Small intestine (tissue), 7 donors: Measurements from ENCODE around the gene MAPK14. TPM values are rescaled to one million over a fixed set of nuclear protein-coding genes. Genes with fewer than 3 reads are reported as not detected.

Experiments
- DNase-seq, 2 donors: peaks; one replicate each; pipeline versions ENCODE4 v3.0.0 to v3.0.0-alpha.2; 2013
- FAIRE-seq: peaks from 2 replicates; lab custom pipeline; 2012; peaks lifted over from hg19 to GRCh38; lab: Jason Lieb, UNC
- H3K27ac ChIP-seq, 3 donors: one replicate each; pipeline ENCODE4 v1.5.1; 2013; ENCODE audit warnings: low read length in 2 of 3, mild to moderate bottlenecking in 2 of 3, control low read depth in 1 of 3, inconsistent platforms in 1 of 3, low read depth in 1 of 3, moderate library complexity in 1 of 3
- H3K27me3 ChIP-seq, 3 donors: one replicate each; pipeline ENCODE4 v1.6.1; 2013; ENCODE audit warnings: low read length in 3 of 3, inconsistent platforms in 1 of 3; ENCODE audit not compliant: control insufficient read depth in 3 of 3, insufficient read depth in 3 of 3
- H3K36me3 ChIP-seq, 3 donors: one replicate each; pipeline ENCODE4 v1.6.1; 2013; ENCODE audit warnings: low read length in 3 of 3, inconsistent platforms in 1 of 3, low read depth in 1 of 3, mild to moderate bottlenecking in 1 of 3, moderate library complexity in 1 of 3; ENCODE audit not compliant: control insufficient read depth in 3 of 3, insufficient read depth in 2 of 3
- H3K4me1 ChIP-seq, 3 donors: one replicate each; pipeline ENCODE4 v1.6.1; 2013; ENCODE audit warnings: low read length in 2 of 3, inconsistent platforms in 1 of 3, low read depth in 1 of 3, mild to moderate bottlenecking in 1 of 3, moderate library complexity in 1 of 3; ENCODE audit not compliant: control insufficient read depth in 3 of 3, insufficient read depth in 2 of 3
- H3K4me3 ChIP-seq, 3 donors: one replicate each; pipeline ENCODE4 v1.5.1; 2013; ENCODE audit warnings: low read length in 3 of 3, control low read depth in 1 of 3, inconsistent platforms in 1 of 3, low read depth in 1 of 3, mild to moderate bottlenecking in 1 of 3, moderate library complexity in 1 of 3
- H3K9me3 ChIP-seq, 2 donors: one replicate each; pipeline ENCODE4 v1.6.1; 2013; ENCODE audit warnings: low read depth in 1 of 2, low read length in 1 of 2; ENCODE audit not compliant: control insufficient read depth in 2 of 2, insufficient read depth in 1 of 2
- WGBS, 3 donors: extraction: QIAGEN DNeasy Blood & Tissue Kit; methylation state at CpG; one replicate each; pipeline ENCODE4 v1.1.7; 2013; 5-methylcytosine and 5-hydroxymethylcytosine counted together
- polyA plus RNA-seq, 4 donors: library from polyadenylated mRNA; stranded (reverse) in 3 of 4; unstranded in 1 of 4; fragments of 200-250 nt in 3 of 4; fragments of 120-200 nt in 1 of 4; gene quantifications; one replicate each; pipeline versions ENCODE4 v1.2.1 to v1.2.3, GENCODE V29; 2013
- donor health status: healthy with polysubstance abuse.
- donor health status: control.
- donor health status: control.
- donor health status: Bipolar disorder and iron deficiency.
- donor health status: healthy.

Gene MAPK14
- polyA plus RNA-seq, 4 donors: 22.4 to 72.3 (median 32.2) TPM

- peak overlapping the region in 1 of 3 donors; percentile 17 for H3K27ac ChIP-seq
- FAIRE-seq: no peak
- DNase-seq: peak; percentile 31 to 56
- no peaks in the 10 kb centered on the region for H3K9me3 ChIP-seq
- H3K4me3 ChIP-seq: no peak overlapping the region
- no peaks in the 10 kb centered on the region for H3K4me1 ChIP-seq
- 13 to 63% (median 52%) methylated on average over 4 of the region's 4 CpGs for WGBS, 3 donors
- no peaks in the 10 kb centered on the region for H3K27me3 ChIP-seq
- H3K36me3 ChIP-seq: no peaks in the 10 kb centered on the region
These were observed 11.9 kb upstream of the MAPK14 start for GRCh38 chr6:36015666-36016065.

- 70 to 95% (median 92%) methylated on average over 2 of the region's 2 CpGs for WGBS, 3 donors
- Histone ChIP-seq H3K4me3 (no peak overlapping the region), H3K9me3 (no peaks in the 10 kb centered on the region), H3K36me3 (no peaks in the 10 kb centered on the region), H3K27ac (no peak overlapping the region), H3K4me1 (no peaks in the 10 kb centered on the region), H3K27me3 (no peaks in the 10 kb centered on the region)
- no peak for DNase-seq
- FAIRE-seq: no peak
These were observed 9.3 kb upstream of the MAPK14 start for GRCh38 chr6:36018339-36018738.

GRCh38 chr6:36019167-36019566 is 8.4 kb upstream of the MAPK14 start:
- H3K36me3 ChIP-seq: no peaks in the 10 kb centered on the region
- WGBS, 3 donors: 87 to 96% (median 92%) methylated on average over 11 of the region's 11 CpGs
- no peak for DNase-seq
- no peaks in the 10 kb centered on the region for H3K9me3 ChIP-seq
- no peak overlapping the region for H3K4me3 ChIP-seq
- FAIRE-seq: no peak
- no peak overlapping the region for H3K27ac ChIP-seq
- H3K4me1 ChIP-seq: no peaks in the 10 kb centered on the region
- peaks cover 0 to 4% (median 0%) of the 10 kb centered on the region in 3 donors for H3K27me3 ChIP-seq

- no peaks in the 10 kb centered on the region for H3K4me1 ChIP-seq
- no peak for FAIRE-seq
- H3K9me3 ChIP-seq: no peaks in the 10 kb centered on the region
- H3K4me3 ChIP-seq: no peak overlapping the region
- 0 to 45% (median 35%) methylated on average over 1 of the region's 1 CpG for WGBS, 3 donors
- no peak overlapping the region for H3K27ac ChIP-seq
- peaks cover 0 to 13% (median 0%) of the 10 kb centered on the region in 3 donors for H3K27me3 ChIP-seq
- DNase-seq: no peak
- no peaks in the 10 kb centered on the region for H3K36me3 ChIP-seq
These were observed 7.5 kb upstream of the MAPK14 start for GRCh38 chr6:36020154-36020553.

GRCh38 chr6:36023996-36024795 is 3.4 kb upstream of the MAPK14 start, which contains the start of gene SLC26A8:
TSS of gene SLC26A8 (minus strand) at chr6:36024641. CDS start at chr6:36019707, 4,934 bp downstream.
- no peaks in the 10 kb centered on the region for H3K4me1 ChIP-seq
- peak within 1 kb of the TSS in 1 of 3 donors; percentile 16 for H3K4me3 ChIP-seq
- FAIRE-seq (no peak), DNase-seq (peak in 1 of 2 donors; percentile 38)
- no peaks in the 10 kb centered on the region for H3K9me3 ChIP-seq
- peaks cover 0 to 13% (median 0%) of the 10 kb centered on the region in 3 donors for H3K27me3 ChIP-seq
- 18 to 26% (median 26%) methylated on average over 43 to 44 of the region's 44 CpGs for WGBS, 3 donors
- no peaks in the 10 kb centered on the region for H3K36me3 ChIP-seq
- no peak within 1 kb of the TSS for H3K27ac ChIP-seq

GRCh38 chr6:36025260-36025931 is 2.2 kb upstream of the MAPK14 start:
- Histone ChIP-seq H3K27ac (no peak overlapping the region), H3K4me1 (peaks cover 0 to 1% (median 0%) of the 10 kb centered on the region in 3 donors), H3K9me3 (no peaks in the 10 kb centered on the region), H3K27me3 (peaks cover 0 to 13% (median 0%) of the 10 kb centered on the region in 3 donors), H3K36me3 (peaks cover 0 to 2% (median 0%) of the 10 kb centered on the region in 3 donors), H3K4me3 (no peak overlapping the region)
- DNase-seq (no peak), FAIRE-seq (no peak)
- WGBS, 3 donors: 73 to 89% (median 81%) methylated on average over 1 of the region's 1 CpG

- peaks cover 0 to 3% (median 0%) of the 10 kb centered on the region in 3 donors for H3K4me1 ChIP-seq
- no peak overlapping the region for H3K4me3 ChIP-seq
- peaks cover 0 to 13% (median 0%) of the 10 kb centered on the region in 3 donors for H3K27me3 ChIP-seq
- no peak overlapping the region for H3K27ac ChIP-seq
- 71 to 85% (median 82%) methylated on average over 5 of the region's 5 CpGs for WGBS, 3 donors
- no peaks in the 10 kb centered on the region for H3K9me3 ChIP-seq
- FAIRE-seq (no peak), DNase-seq (no peak)
- H3K36me3 ChIP-seq: peaks cover 0 to 4% (median 0%) of the 10 kb centered on the region in 3 donors
These were observed 1.7 kb upstream of the MAPK14 start for GRCh38 chr6:36025932-36026327.

- Histone ChIP-seq H3K9me3 (no peaks in the 10 kb centered on the region), H3K4me3 (peak overlapping the region; percentile 83 to 100 (median 97)), H3K27me3 (peaks cover 0 to 13% (median 0%) of the 10 kb centered on the region in 3 donors), H3K27ac (peak overlapping the region; percentile 86 to 98 (median 96)), H3K36me3 (peaks cover 0 to 11% (median 0%) of the 10 kb centered on the region in 3 donors), H3K4me1 (peaks cover 0 to 4% (median 3%) of the 10 kb centered on the region in 3 donors)
- no peak for FAIRE-seq
- 0% methylated on average over 43 to 44 of the region's 44 CpGs for WGBS, 3 donors
- peak; percentile 45 to 77 for DNase-seq
These were observed 674 bp downstream of the MAPK14 start for GRCh38 chr6:36028088-36028876.
